Calu3 (cell line): ENCODE results near the gene MACROD2. TPM values are rescaled to one million over a fixed set of nuclear protein-coding genes. Genes with fewer than 3 reads are reported as not detected.

Experiments
- BruUV-seq: library from RNA; stranded (reverse); fragments of 400-500 nt; replicated peaks from 2 replicates; lab custom pipeline; 2021; lab: Mats Ljungman, UMichigan
- CTCF ChIA-PET: fragments of 300-600 bp; sonication (Branson Sonifier 250); formaldehyde crosslinking; loops from one replicate; lab custom pipeline; 2022; ENCODE audit warnings: antibody characterized with exemption; lab: Charles Lee
- DNase-seq: peaks from one replicate; pipeline ENCODE4 v3.0.0; 2022
- H3K27ac Mint-ChIP-seq: one replicate; pipeline ENCODE4 v1.8.0; 2022; ENCODE audit warnings: mixed read lengths; ENCODE audit not compliant: unreplicated experiment
- H3K27me3 Mint-ChIP-seq: one replicate; pipeline ENCODE4 v1.8.0; 2022; ENCODE audit warnings: mixed read lengths; ENCODE audit not compliant: unreplicated experiment
- H3K36me3 Mint-ChIP-seq: one replicate; pipeline ENCODE4 v1.8.0; 2022; ENCODE audit warnings: mild to moderate bottlenecking, moderate library complexity, mixed read lengths; ENCODE audit not compliant: insufficient read depth, unreplicated experiment
- H3K4me1 Mint-ChIP-seq: one replicate; pipeline ENCODE4 v1.8.0; 2022; ENCODE audit warnings: mild to moderate bottlenecking, low read depth, mixed read lengths; ENCODE audit not compliant: unreplicated experiment
- H3K4me3 Mint-ChIP-seq: one replicate; pipeline ENCODE4 v1.8.0; 2022; ENCODE audit warnings: mild to moderate bottlenecking, low read depth, moderate library complexity, mixed read lengths; ENCODE audit not compliant: unreplicated experiment
- H3K9me3 Mint-ChIP-seq: one replicate; pipeline ENCODE4 v1.8.0; 2022; ENCODE audit warnings: low read depth, mixed read lengths; ENCODE audit not compliant: unreplicated experiment
- intact Hi-C: fragments of 100-400 bp; cut with micrococcal nuclease; formaldehyde crosslinking; loops from one replicate; pipeline ENCODE4 v1.10.0; 2022; ENCODE audit not compliant: unreplicated experiment
- total RNA-seq: library from RNA; stranded (reverse); gene quantifications from 2 replicates; pipeline ENCODE4 v1.2.3, GENCODE V29; 2022
- TF ChIP-seq, protein P1 (sequence below): fragments of 200-600 bp; IDR thresholded peaks from one replicate; pipeline ENCODE4 v1.8.0; 2022; ENCODE audit warnings: antibody characterized with exemption; ENCODE audit not compliant: unreplicated experiment

The MACROD2 gene
- total RNA-seq, 1 experiment from 2014 or later: 29.4 TPM

DNA sequence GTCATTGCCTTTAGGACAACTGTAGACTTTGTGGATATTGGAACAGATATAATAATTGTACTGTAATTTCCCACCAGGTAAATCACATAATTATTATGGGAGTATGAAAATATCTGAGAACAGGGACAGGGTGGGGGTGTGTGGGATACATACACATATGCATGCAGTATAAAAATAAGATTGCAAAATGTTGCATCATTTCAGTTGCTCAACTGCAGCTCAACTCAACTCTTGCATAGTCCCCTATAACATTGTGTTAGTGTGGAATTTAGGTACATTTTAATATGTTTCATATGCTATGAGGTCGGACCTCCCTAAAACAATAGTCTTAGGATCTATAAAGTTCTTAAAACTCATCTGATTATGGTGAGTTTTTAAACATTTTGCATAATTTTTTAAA lies 617.1 kb downstream of the MACROD2 start:
- Mint-ChIP-seq H3K27ac (no peak overlapping the region), H3K4me1 (peaks cover 11% of the 10 kb centered on the region), H3K4me3 (no peak overlapping the region), H3K9me3 (no peaks in the 10 kb centered on the region), H3K27me3 (no peaks in the 10 kb centered on the region), H3K36me3 (no peaks in the 10 kb centered on the region)
- BruUV-seq: no TSS peak
- CTCF ChIA-PET: interaction anchor here (0.6 kb wide), 1 partner anchor 1694 kb away, joined by 4 read pairs; no protein-coding TSS in a partner anchor
- intact Hi-C loops: loop anchor here (10.0 kb wide), 1 partner anchor 198 kb away; no protein-coding TSS in a partner anchor
- no peak for DNase-seq
- TF ChIP-seq, protein P1, sequence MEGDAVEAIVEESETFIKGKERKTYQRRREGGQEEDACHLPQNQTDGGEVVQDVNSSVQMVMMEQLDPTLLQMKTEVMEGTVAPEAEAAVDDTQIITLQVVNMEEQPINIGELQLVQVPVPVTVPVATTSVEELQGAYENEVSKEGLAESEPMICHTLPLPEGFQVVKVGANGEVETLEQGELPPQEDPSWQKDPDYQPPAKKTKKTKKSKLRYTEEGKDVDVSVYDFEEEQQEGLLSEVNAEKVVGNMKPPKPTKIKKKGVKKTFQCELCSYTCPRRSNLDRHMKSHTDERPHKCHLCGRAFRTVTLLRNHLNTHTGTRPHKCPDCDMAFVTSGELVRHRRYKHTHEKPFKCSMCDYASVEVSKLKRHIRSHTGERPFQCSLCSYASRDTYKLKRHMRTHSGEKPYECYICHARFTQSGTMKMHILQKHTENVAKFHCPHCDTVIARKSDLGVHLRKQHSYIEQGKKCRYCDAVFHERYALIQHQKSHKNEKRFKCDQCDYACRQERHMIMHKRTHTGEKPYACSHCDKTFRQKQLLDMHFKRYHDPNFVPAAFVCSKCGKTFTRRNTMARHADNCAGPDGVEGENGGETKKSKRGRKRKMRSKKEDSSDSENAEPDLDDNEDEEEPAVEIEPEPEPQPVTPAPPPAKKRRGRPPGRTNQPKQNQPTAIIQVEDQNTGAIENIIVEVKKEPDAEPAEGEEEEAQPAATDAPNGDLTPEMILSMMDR: no peak

DNA sequence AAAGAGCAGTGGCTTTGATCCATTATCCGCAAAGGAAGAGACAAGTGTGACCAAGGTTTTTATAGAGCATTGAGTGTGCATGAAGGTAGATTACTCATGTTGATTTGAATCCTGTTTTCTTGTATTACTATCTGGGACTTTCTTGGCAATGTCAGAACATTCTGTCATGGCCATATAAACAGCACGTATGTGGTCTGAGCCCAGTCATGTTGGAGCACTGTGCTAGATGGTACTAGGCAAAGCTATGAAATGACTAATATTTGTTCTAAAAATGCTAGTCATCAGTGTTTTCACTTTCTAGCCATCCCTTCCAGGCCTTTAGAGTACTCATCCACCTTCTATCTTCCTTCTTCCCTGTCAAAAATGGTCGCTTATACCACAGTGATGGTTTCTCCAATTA lies 620.7 kb downstream of the MACROD2 start:
- no peaks in the 10 kb centered on the region for H3K36me3 Mint-ChIP-seq
- intact Hi-C loops: loop anchor here (10.0 kb wide), 1 partner anchor 201 kb away; no protein-coding TSS in a partner anchor
- no peaks in the 10 kb centered on the region for H3K9me3 Mint-ChIP-seq
- no peaks in the 10 kb centered on the region for H3K27me3 Mint-ChIP-seq
- no TSS peak for BruUV-seq
- no peak overlapping the region for H3K27ac Mint-ChIP-seq
- no peak for DNase-seq
- CTCF ChIA-PET: no interaction called here
- TF ChIP-seq, protein P1: no peak
- H3K4me3 Mint-ChIP-seq: no peak overlapping the region
- H3K4me1 Mint-ChIP-seq: peaks cover 16% of the 10 kb centered on the region

DNA sequence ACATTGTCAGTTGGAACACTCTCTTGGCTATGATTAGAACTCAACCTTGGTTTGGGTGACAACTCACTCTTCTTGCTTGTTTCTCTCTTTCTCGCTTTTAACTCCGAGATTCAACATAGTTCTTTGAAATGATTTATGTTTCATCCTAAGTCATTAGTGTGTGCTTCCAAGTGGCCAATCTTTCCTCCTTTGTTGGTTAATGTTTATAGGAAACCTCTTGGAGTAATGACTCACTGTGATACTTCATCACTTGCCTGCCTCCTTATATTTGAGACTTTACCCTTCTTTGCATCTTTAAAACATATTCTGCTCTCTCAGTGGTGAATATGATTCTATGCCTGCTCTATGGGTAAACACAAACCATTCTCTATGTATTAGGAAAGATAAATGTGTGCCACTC lies 621.8 kb downstream of the MACROD2 start:
- Mint-ChIP-seq H3K27ac (peak overlapping the region; percentile 37), H3K9me3 (no peaks in the 10 kb centered on the region), H3K4me3 (no peak overlapping the region), H3K36me3 (no peaks in the 10 kb centered on the region), H3K27me3 (no peaks in the 10 kb centered on the region), H3K4me1 (peaks cover 16% of the 10 kb centered on the region)
- TF ChIP-seq, protein P1: no peak
- no peak for DNase-seq
- intact Hi-C loops: loop anchor here (10.0 kb wide), 1 partner anchor 202 kb away; no protein-coding TSS in a partner anchor
- no TSS peak for BruUV-seq
- CTCF ChIA-PET: no interaction called here

DNA sequence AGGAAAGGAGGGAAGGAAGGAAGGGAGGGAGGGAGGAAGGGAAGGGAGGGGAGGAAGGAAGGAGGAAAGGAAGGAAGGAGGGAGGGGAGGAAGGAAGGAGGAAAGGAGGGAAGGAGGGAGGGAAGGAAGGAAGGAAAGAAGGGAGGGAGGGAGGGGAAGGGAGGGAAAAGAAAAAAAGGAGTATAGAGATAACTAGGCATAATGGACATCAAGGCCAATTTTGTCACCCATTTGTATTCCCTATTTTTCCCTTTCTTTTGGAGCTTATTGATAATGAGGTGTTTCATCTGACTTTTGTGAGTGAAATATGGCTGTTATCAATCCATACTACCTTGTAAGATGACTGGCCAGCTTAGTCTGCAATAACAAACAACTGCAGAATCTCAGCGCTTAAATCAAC lies 624.1 kb downstream of the MACROD2 start:
- TF ChIP-seq, protein P1: no peak
- Mint-ChIP-seq H3K9me3 (no peaks in the 10 kb centered on the region), H3K27ac (no peak overlapping the region), H3K4me3 (no peak overlapping the region), H3K27me3 (no peaks in the 10 kb centered on the region), H3K4me1 (peaks cover 16% of the 10 kb centered on the region), H3K36me3 (no peaks in the 10 kb centered on the region)
- no TSS peak for BruUV-seq
- CTCF ChIA-PET: no interaction called here
- DNase-seq: no peak
- intact Hi-C loops: loop anchor here (10.0 kb wide), 1 partner anchor 205 kb away; no protein-coding TSS in a partner anchor
